IMR-90 (cell line): ENCODE data around the gene TFEB. TPM values are rescaled to one million over a fixed set of nuclear protein-coding genes. Genes with fewer than 3 reads are reported as not detected.

Experiments used
- ATAC-seq: fragments of 200-7000 bp; cut with Tn5 transposase; 2 replicates; pipeline ENCODE4 v1.9.1; 2020; ENCODE audit warnings: low read depth, mild to moderate bottlenecking, moderate library complexity
- BruUV-seq: library from RNA; stranded (reverse); fragments of 400-500 nt; replicated peaks from 2 replicates; lab custom pipeline; 2021; lab: Mats Ljungman, UMichigan
- CTCF ChIA-PET: fragments of 300-600 bp; formaldehyde crosslinking; extraction: SDS; loops from one replicate; lab custom pipeline; 2021; ENCODE audit warnings: antibody characterized with exemption; lab: Yijun Ruan, JAX
- POLR2A ChIA-PET: fragments of 300-600 bp; sonication (Branson Sonifier 250); formaldehyde crosslinking; loops from one replicate; lab custom pipeline; 2022; ENCODE audit warnings: antibody characterized with exemption; ENCODE audit not compliant: unreplicated experiment; lab: Charles Lee
- DNase-seq: peaks from one replicate; pipeline ENCODE4 v3.0.0; 2013
- H2AFZ ChIP-seq: replicated peaks from 2 replicates; pipeline ENCODE3; 2013; ENCODE audit warnings: low read length, mild to moderate bottlenecking; ENCODE audit not compliant: poor library complexity
- H2AK5ac ChIP-seq: 2 replicates; pipeline ENCODE4 v1.6.1; 2013; ENCODE audit warnings: low read depth, low read length, inconsistent platforms
- H2AK9ac ChIP-seq: replicated peaks from 2 replicates; pipeline ENCODE3; 2013; ENCODE audit warnings: mild to moderate bottlenecking, low read depth, low read length, moderate library complexity; ENCODE audit not compliant: poor library complexity
- H2BK120ac ChIP-seq: 2 replicates; pipeline ENCODE4 v1.6.1; 2013; ENCODE audit warnings: low read depth, low read length, inconsistent platforms
- H2BK15ac ChIP-seq: 3 replicates; pipeline ENCODE4 v1.6.1; 2013; ENCODE audit warnings: low read depth, low read length, inconsistent platforms
- H2BK20ac ChIP-seq: 2 replicates; pipeline ENCODE4 v1.6.1; 2013; ENCODE audit warnings: low read depth, mild to moderate bottlenecking, inconsistent platforms, low read length, moderate library complexity
- H2BK5ac ChIP-seq: 2 replicates; pipeline ENCODE4 v1.6.1; 2013; ENCODE audit warnings: mild to moderate bottlenecking, low read depth, low read length, inconsistent platforms; ENCODE audit not compliant: poor library complexity, severe bottlenecking
- H3K14ac ChIP-seq: replicated peaks from 2 replicates; pipeline ENCODE4 v1.6.1; 2013; ENCODE audit warnings: low read depth, low read length, inconsistent platforms
- H3K18ac ChIP-seq: 2 replicates; pipeline ENCODE4 v1.6.1; 2013; ENCODE audit warnings: low read depth, low read length, control low read depth
- H3K23ac ChIP-seq: 2 replicates; pipeline ENCODE4 v1.6.1; 2013; ENCODE audit warnings: low read depth, low read length, inconsistent platforms
- H3K27ac ChIP-seq: 2 replicates; pipeline ENCODE4 v1.5.1; 2013; ENCODE audit warnings: mild to moderate bottlenecking, control low read depth, low read length; ENCODE audit not compliant: insufficient read depth
- H3K27me3 ChIP-seq: 2 replicates; pipeline ENCODE4 v1.6.1; 2013; ENCODE audit warnings: low read length; ENCODE audit not compliant: control insufficient read depth, insufficient read depth
- H3K36me3 ChIP-seq: 2 replicates; pipeline ENCODE4 v1.6.1; 2013; ENCODE audit warnings: low read length, mixed read lengths; ENCODE audit not compliant: control insufficient read depth, insufficient read depth
- H3K4ac ChIP-seq: 2 replicates; pipeline ENCODE4 v1.6.1; 2013; ENCODE audit warnings: low read depth, low read length, inconsistent platforms
- H3K4me1 ChIP-seq: 2 replicates; pipeline ENCODE4 v1.6.1; 2013; ENCODE audit warnings: low read length, mixed read lengths; ENCODE audit not compliant: control insufficient read depth, insufficient read depth
- H3K4me2 ChIP-seq: 2 replicates; pipeline ENCODE4 v1.6.1; 2013; ENCODE audit warnings: low read depth, mild to moderate bottlenecking, control low read depth, low read length, moderate library complexity
- H3K4me3 ChIP-seq: 2 replicates; pipeline ENCODE4 v1.5.1; 2013; ENCODE audit warnings: low read depth, mild to moderate bottlenecking, control low read depth, low read length, moderate library complexity; ENCODE audit not compliant: insufficient read depth
- H3K56ac ChIP-seq: 2 replicates; pipeline ENCODE4 v1.6.1; 2013; ENCODE audit warnings: low read length, inconsistent platforms; ENCODE audit not compliant: insufficient read depth; ENCODE audit errors: extremely low read depth
- H3K79me1 ChIP-seq, 2 experiments: 2 replicates each; pipeline ENCODE4 v1.6.1; 2013; ENCODE audit warnings: low read length in 2 of 2, inconsistent platforms in 1 of 2, low read depth in 1 of 2
- H3K9ac ChIP-seq: 2 replicates; pipeline ENCODE4 v1.6.1; 2013; ENCODE audit warnings: low read depth, low read length, control low read depth
- H3K9me1 ChIP-seq: 2 replicates; pipeline ENCODE4 v1.6.1; 2013; ENCODE audit warnings: low read length, inconsistent platforms; ENCODE audit not compliant: insufficient read depth
- H3K9me3 ChIP-seq: 2 replicates; pipeline ENCODE4 v1.6.1; 2013; ENCODE audit warnings: low read length; ENCODE audit not compliant: control insufficient read depth, insufficient read depth
- H4K20me1 ChIP-seq: 2 replicates; pipeline ENCODE4 v1.6.1; 2013; ENCODE audit warnings: low read length, inconsistent platforms; ENCODE audit not compliant: insufficient read depth
- H4K5ac ChIP-seq: 2 replicates; pipeline ENCODE4 v1.6.1; 2013; ENCODE audit warnings: mild to moderate bottlenecking, low read depth, low read length, control low read depth
- H4K8ac ChIP-seq, 2 experiments: 2 replicates each; pipeline ENCODE4 v1.6.1; 2013; ENCODE audit warnings: low read depth in 2 of 2, low read length in 2 of 2, control low read depth in 1 of 2, inconsistent platforms in 1 of 2
- H4K91ac ChIP-seq: 2 replicates; pipeline ENCODE4 v1.6.1; 2013; ENCODE audit warnings: low read depth, low read length, inconsistent platforms; ENCODE audit not compliant: insufficient read depth
- BHLHE40 ChIP-seq: fragments of 150-350 bp; IDR thresholded peaks from 2 replicates; pipeline ENCODE4 v1.6.1; 2016; ENCODE audit warnings: mild to moderate bottlenecking, low read depth, low read length
- CEBPB ChIP-seq: IDR thresholded peaks from 2 replicates; pipeline ENCODE4 v1.6.1; 2012; ENCODE audit warnings: low read depth, low read length, improper control_type of control experiment
- CHD1 ChIP-seq: IDR thresholded peaks from 2 replicates; pipeline ENCODE4 v1.6.1; 2012; ENCODE audit warnings: low read depth, low read length, improper control_type of control experiment
- CTCF ChIP-seq: conservative IDR thresholded peaks from 2 replicates; pipeline ENCODE4 v1.5.1; 2012; ENCODE audit warnings: mild to moderate bottlenecking, low read depth, low read length, improper control_type of control experiment
- FOS ChIP-seq: fragments of 150-350 bp; IDR thresholded peaks from 2 replicates; pipeline ENCODE4 v1.6.1; 2016; ENCODE audit warnings: low read depth, low read length
- MAZ ChIP-seq: IDR thresholded peaks from 2 replicates; pipeline ENCODE4 v1.6.1; 2012; ENCODE audit warnings: low read depth, mild to moderate bottlenecking, low read length, improper control_type of control experiment, moderate library complexity, borderline replicate concordance
- MXI1 ChIP-seq: IDR thresholded peaks from 2 replicates; pipeline ENCODE4 v1.6.1; 2012; ENCODE audit warnings: low read depth, mild to moderate bottlenecking, low read length, moderate library complexity, borderline replicate concordance
- NFE2L2 ChIP-seq: fragments of 150-350 bp; IDR thresholded peaks from 2 replicates; pipeline ENCODE4 v1.6.1; 2016; ENCODE audit warnings: low read depth, mild to moderate bottlenecking, low read length
- POLR2A ChIP-seq: IDR thresholded peaks from 2 replicates; pipeline ENCODE4 v1.6.1; 2012; ENCODE audit warnings: mild to moderate bottlenecking, low read depth, low read length
- RAD21 ChIP-seq: IDR thresholded peaks from 2 replicates; pipeline ENCODE4 v1.6.1; 2012; ENCODE audit warnings: low read length, improper control_type of control experiment
- RCOR1 ChIP-seq: IDR thresholded peaks from 2 replicates; pipeline ENCODE4 v1.6.1; 2012; ENCODE audit warnings: mild to moderate bottlenecking, low read length, improper control_type of control experiment; ENCODE audit not compliant: insufficient replicate concordance
- SMC3 ChIP-seq: fragments of 150-350 bp; IDR thresholded peaks from 2 replicates; pipeline ENCODE4 v1.6.1; 2016; ENCODE audit warnings: low read depth, mild to moderate bottlenecking, antibody characterized with exemption, low read length, moderate library complexity
- USF2 ChIP-seq: fragments of 150-350 bp; IDR thresholded peaks from 2 replicates; pipeline ENCODE4 v1.6.1; 2017; ENCODE audit warnings: mild to moderate bottlenecking, antibody characterized with exemption, low read length, low read depth
- WGBS, 2 experiments: methylation state at CpG; one replicate each; pipeline versions ENCODE4 v1.1.5 to v1.1.7; 2013; ENCODE audit warnings: missing lambda C conversion rate in 2 of 2; ENCODE audit not compliant: insufficient read length in 1 of 2; ENCODE audit errors: extremely low coverage in 2 of 2; 5-methylcytosine and 5-hydroxymethylcytosine counted together
- dilution Hi-C: fragments of 300-500 bp; cut with HindIII; formaldehyde crosslinking; loops from one replicate; pipeline ENCODE4 v1.14.3; 2018; ENCODE audit warnings: low sequenced_read_pairs; ENCODE audit not compliant: unreplicated experiment
- in situ Hi-C: fragments of 300-500 bp; cut with MboI; formaldehyde crosslinking; loops from 3 replicates; pipeline ENCODE4 v1.14.3; 2019; ENCODE audit warnings: low sequenced_read_pairs, inconsistent platforms, mixed read lengths
- intact Hi-C: fragments of 100-400 bp; cut with micrococcal nuclease; formaldehyde crosslinking; loops from 2 replicates; pipeline ENCODE4 v1.10.0; 2022
- polyA plus RNA-seq, 3 experiments: library from polyadenylated mRNA; depleted of rRNA; stranded (reverse); fragments of >200 nt; gene quantifications; 2 replicates each; pipeline ENCODE4 v1.2.3, GENCODE V29; 2012; ENCODE audit warnings: low replicate concordance in 1 of 3
- total RNA-seq: library from RNA; depleted of rRNA; stranded (reverse); fragments of >200 nt; gene quantifications from 2 replicates; pipeline ENCODE4 v1.2.3, GENCODE V29; 2012

The TFEB gene
- total and polyA plus RNA-seq, 2 of the 4 experiments (the other 2 are of a cell fraction) = 4.5 to 4.9 TPM

- Histone ChIP-seq H3K4ac (no peak overlapping the region), H2BK5ac (no peak overlapping the region), H2BK120ac (no peak overlapping the region), H3K79me1 (no peaks in the 10 kb centered on the region), H3K9me1 (no peaks in the 10 kb centered on the region), H3K4me2 (no peak overlapping the region), H3K4me1 (peaks cover 5% of the 10 kb centered on the region; the same call in 1 of the 2 replicates), H3K9ac (no peak overlapping the region), H4K20me1 (no peaks in the 10 kb centered on the region), H3K4me3 (no peak overlapping the region), H3K9me3 (no peaks in the 10 kb centered on the region), H4K8ac (no peak overlapping the region), H3K14ac (no peak overlapping the region), H2AK9ac (peak overlapping the region; percentile 67), H2BK20ac (no peak overlapping the region), H4K91ac (no peak overlapping the region), H3K18ac (no peak overlapping the region), H3K27me3 (no peaks in the 10 kb centered on the region), H2AK5ac (no peak overlapping the region), H3K56ac (no peak overlapping the region), H2BK15ac (no peak overlapping the region), H4K5ac (no peak overlapping the region), H2AFZ (no peak overlapping the region), H3K23ac (no peak overlapping the region), H3K27ac (no peak overlapping the region), H3K36me3 (peaks cover 37% of the 10 kb centered on the region)
- POLR2A ChIA-PET = no interaction called here
- CTCF ChIA-PET = no interaction called here
- intact Hi-C loops (no loop called here), in situ Hi-C loops (no loop called here), dilution Hi-C loops (no loop called here)
- TF ChIP-seq FOS (no peak), NFE2L2 (no peak), MAZ (no peak), SMC3 (no peak), POLR2A (no peak), CEBPB (no peak), RCOR1 (no peak), CHD1 (no peak), BHLHE40 (no peak), MXI1 (no peak), RAD21 (no peak), CTCF (no peak), USF2 (no peak)
- WGBS, 2 experiments = 100% methylated on average over 3 of the region's 30 CpGs; no CpG with 5 or more reads in 1 of the 2 experiments
- ATAC-seq = no peak
- DNase-seq = no peak
- no TSS peak for BruUV-seq
Observed at GRCh38 chr6:41770381-41771057, 35.1 kb upstream of the TFEB start.
